Left lung (tissue), 10 donors: Measurements from ENCODE around the gene PITPNM3. TPM values are rescaled to one million over a fixed set of nuclear protein-coding genes. Genes with fewer than 3 reads are reported as not detected.
A peak's percentile ranks its signal among the peaks of the same experiment; 100 is the strongest.

Experiments used
- ATAC-seq: fragments of 200-7000 bp; cut with Tn5 transposase; one replicate; pipeline ENCODE4 v1.9.1; 2020; ENCODE audit warnings: moderate library complexity
- DNase-seq, 4 donors: peaks; one replicate each; pipeline ENCODE4 v3.0.0-alpha.2; 2013 to 2020
- H3K27ac ChIP-seq, 2 donors: fragments of 200-600 bp; sonication (generic) in 1 of 2; one replicate each; pipeline versions ENCODE4 v1.5.0 to v1.8.0; 2020 to 2021
- H3K27me3 ChIP-seq, 2 donors: fragments of 200-600 bp; sonication (generic) in 1 of 2; one replicate each; pipeline versions ENCODE4 v1.5.0 to v1.8.0; 2020 to 2021
- H3K36me3 ChIP-seq, 2 donors: fragments of 200-600 bp; sonication (generic) in 1 of 2; one replicate each; pipeline versions ENCODE4 v1.5.0 to v1.8.0; 2020 to 2021
- H3K4me1 ChIP-seq, 2 donors: fragments of 200-600 bp; one replicate each; pipeline ENCODE4 v1.8.0; 2021
- H3K4me3 ChIP-seq, 2 donors: fragments of 200-600 bp; sonication (generic) in 1 of 2; one replicate each; pipeline versions ENCODE4 v1.5.0 to v1.8.0; 2020 to 2021; ENCODE audit warnings: mild to moderate bottlenecking in 1 of 2
- H3K9me3 ChIP-seq, 2 donors: fragments of 200-600 bp; sonication (generic) in 1 of 2; one replicate each; pipeline versions ENCODE4 v1.5.0 to v1.8.0; 2020 to 2021
- CTCF ChIP-seq, 2 donors: fragments of 200-600 bp; sonication (generic) in 1 of 2; IDR thresholded peaks; one replicate each; pipeline versions ENCODE4 v1.5.0 to v1.8.0; 2021; ENCODE audit warnings: antibody characterized with exemption in 2 of 2
- intact Hi-C, 2 donors: fragments of 100-400 bp; cut with DNase I; formaldehyde crosslinking; loops; one replicate each; pipeline versions ENCODE4 v1.11.2 to v1.14.2; 2022
- polyA plus RNA-seq, 6 donors: library from polyadenylated mRNA; unstranded; fragments of 120-200 nt; gene quantifications; one replicate each; pipeline ENCODE4 v1.2.1, GENCODE V29; 2013; ENCODE audit not compliant: insufficient read length in 6 of 6
- total RNA-seq, 2 donors: library from RNA; stranded (reverse); fragmentation: NEBNext Ultra II Directional; extraction: Animal tissue kit (Norgen Biotek cat#: 25700); gene quantifications; one replicate each; pipeline ENCODE4 v1.2.1, GENCODE V29; 2021
- donor health status: DM: no; HTN: yes; CAD: no.
- donor health status: DM: no; HTN: no; CAD: no.

The PITPNM3 gene
- total and polyA plus RNA-seq, 8 donors = 3.6 to 13.8 (median 5.8) TPM

GRCh38 chr17:6470146-6470718 is 86.1 kb downstream of the PITPNM3 start:
- Histone ChIP-seq H3K27me3 (no peaks in the 10 kb centered on the region), H3K9me3 (no peaks in the 10 kb centered on the region), H3K27ac (no peak overlapping the region), H3K4me1 (no peaks in the 10 kb centered on the region), H3K4me3 (no peak overlapping the region), H3K36me3 (no peaks in the 10 kb centered on the region)
- DNase-seq (peak in 1 of 4 donors; percentile 58), ATAC-seq (no peak)
- no peak for TF ChIP-seq CTCF (IDR thresholded peaks at IDR 0.05)
- intact Hi-C loops = no loop called here

- Histone ChIP-seq H3K9me3 (no peaks in the 10 kb centered on the region), H3K27ac (no peak overlapping the region), H3K4me3 (no peak overlapping the region), H3K4me1 (no peaks in the 10 kb centered on the region), H3K36me3 (no peaks in the 10 kb centered on the region), H3K27me3 (no peaks in the 10 kb centered on the region)
- TF ChIP-seq CTCF (IDR thresholded peaks at IDR 0.05) = no peak
- DNase-seq (peak in 1 of 4 donors; percentile 63), ATAC-seq (no peak)
- intact Hi-C loops = no loop called here
Measured at GRCh38 chr17:6468051-6468790, 88.1 kb downstream of the PITPNM3 start.

GRCh38 chr17:6467567-6467966 is 88.8 kb downstream of the PITPNM3 start:
- no peak for TF ChIP-seq CTCF (IDR thresholded peaks at IDR 0.05)
- Histone ChIP-seq H3K4me3 (no peak overlapping the region), H3K27ac (no peak overlapping the region), H3K36me3 (no peaks in the 10 kb centered on the region), H3K9me3 (no peaks in the 10 kb centered on the region), H3K27me3 (no peaks in the 10 kb centered on the region), H3K4me1 (no peaks in the 10 kb centered on the region)
- intact Hi-C loops = no loop called here
- ATAC-seq (no peak), DNase-seq (no peak)

GRCh38 chr17:6465206-6466003 is 91.0 kb downstream of the PITPNM3 start:
- no peaks in the 10 kb centered on the region for H3K36me3 ChIP-seq
- peak in 1 of 4 donors; percentile 45 for DNase-seq
- TF ChIP-seq CTCF (IDR thresholded peaks at IDR 0.05) = no peak
- no peaks in the 10 kb centered on the region for H3K27me3 ChIP-seq
- H3K4me3 ChIP-seq = no peak overlapping the region
- H3K27ac ChIP-seq = no peak overlapping the region
- no peaks in the 10 kb centered on the region for H3K9me3 ChIP-seq
- intact Hi-C loops = no loop called here
- ATAC-seq = no peak
- H3K4me1 ChIP-seq = no peaks in the 10 kb centered on the region
